ENCODE measurements around the gene RIPOR2. TPM values are rescaled to one million over a fixed set of nuclear protein-coding genes. Genes with fewer than 3 reads are reported as not detected.

Gene RIPOR2
- total and polyA plus RNA-seq, 4 donors = 1.6 to 10.9 (median 3.7) TPM

GRCh38 chr6:24882835-24883555, 52.8 kb downstream of the RIPOR2 start (continued):
- TF ChIP-seq, protein P1, sequence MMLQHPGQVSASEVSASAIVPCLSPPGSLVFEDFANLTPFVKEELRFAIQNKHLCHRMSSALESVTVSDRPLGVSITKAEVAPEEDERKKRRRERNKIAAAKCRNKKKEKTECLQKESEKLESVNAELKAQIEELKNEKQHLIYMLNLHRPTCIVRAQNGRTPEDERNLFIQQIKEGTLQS (IDR thresholded peaks at IDR 0.05) = no peak
- TF ChIP-seq NR2F2 (IDR thresholded peaks at IDR 0.05) (no peak), FOXA1 (IDR thresholded peaks at IDR 0.05) (no peak), SP1 (IDR thresholded peaks at IDR 0.05) (no peak), FOXA2 (IDR thresholded peaks at IDR 0.05) (no peak)

GRCh38 chr6:24882295-24882694, 53.5 kb downstream of the RIPOR2 start:
- Histone ChIP-seq H3K27ac (ENCODE audit: low read depth in 1 of 2, low read length in 2 of 2) (no peak overlapping the region), H3K9me3 (ENCODE audit: control insufficient read depth in 4 of 4, low read length in 3 of 4) (peaks cover 0 to under 1% (median under 1%) of the 10 kb centered on the region in 4 donors), H3K4me3 (ENCODE audit: low read depth in 1 of 3, low read length in 3 of 3) (no peak overlapping the region), H3K27me3 (ENCODE audit: control insufficient read depth in 4 of 4, insufficient read depth in 4 of 4, low read length in 3 of 4) (no peaks in the 10 kb centered on the region), H3K4me1 (ENCODE audit: control insufficient read depth in 4 of 4, insufficient read depth in 4 of 4, low read length in 3 of 4) (no peaks in the 10 kb centered on the region), H3K36me3 (ENCODE audit: control insufficient read depth in 4 of 4, insufficient read depth in 3 of 4, low read depth in 1 of 4, low read length in 3 of 4) (no peaks in the 10 kb centered on the region), H3K9ac (ENCODE audit: low read depth in 1 of 2, low read length in 2 of 2) (no peak overlapping the region)
- WGBS = 82% methylated on average over 3 of the region's 3 CpGs
- no peak for TF ChIP-seq NR2F2 (IDR thresholded peaks at IDR 0.05)
- no peak for DNase-seq (ENCODE audit: low spot score)

GRCh38 chr6:24881376-24881775, 54.4 kb downstream of the RIPOR2 start:
- H3K27ac ChIP-seq (ENCODE audit: low read depth in 1 of 2, low read length in 2 of 2) = no peak overlapping the region

More at GRCh38 chr6:24881376-24881775, 54.4 kb downstream of the RIPOR2 start:
- WGBS = 91% methylated on average over 3 of the region's 3 CpGs
- no peaks in the 10 kb centered on the region for H3K36me3 ChIP-seq (ENCODE audit: control insufficient read depth in 4 of 4, insufficient read depth in 3 of 4, low read depth in 1 of 4, low read length in 3 of 4)
- H3K4me1 ChIP-seq (ENCODE audit: control insufficient read depth in 4 of 4, insufficient read depth in 4 of 4, low read length in 3 of 4) = no peaks in the 10 kb centered on the region
- no peak overlapping the region for H3K4me3 ChIP-seq (ENCODE audit: low read depth in 1 of 3, low read length in 3 of 3)
- H3K9ac ChIP-seq (ENCODE audit: low read depth in 1 of 2, low read length in 2 of 2) = no peak overlapping the region
- DNase-seq (ENCODE audit: low spot score) = no peak
- TF ChIP-seq, protein P2, sequence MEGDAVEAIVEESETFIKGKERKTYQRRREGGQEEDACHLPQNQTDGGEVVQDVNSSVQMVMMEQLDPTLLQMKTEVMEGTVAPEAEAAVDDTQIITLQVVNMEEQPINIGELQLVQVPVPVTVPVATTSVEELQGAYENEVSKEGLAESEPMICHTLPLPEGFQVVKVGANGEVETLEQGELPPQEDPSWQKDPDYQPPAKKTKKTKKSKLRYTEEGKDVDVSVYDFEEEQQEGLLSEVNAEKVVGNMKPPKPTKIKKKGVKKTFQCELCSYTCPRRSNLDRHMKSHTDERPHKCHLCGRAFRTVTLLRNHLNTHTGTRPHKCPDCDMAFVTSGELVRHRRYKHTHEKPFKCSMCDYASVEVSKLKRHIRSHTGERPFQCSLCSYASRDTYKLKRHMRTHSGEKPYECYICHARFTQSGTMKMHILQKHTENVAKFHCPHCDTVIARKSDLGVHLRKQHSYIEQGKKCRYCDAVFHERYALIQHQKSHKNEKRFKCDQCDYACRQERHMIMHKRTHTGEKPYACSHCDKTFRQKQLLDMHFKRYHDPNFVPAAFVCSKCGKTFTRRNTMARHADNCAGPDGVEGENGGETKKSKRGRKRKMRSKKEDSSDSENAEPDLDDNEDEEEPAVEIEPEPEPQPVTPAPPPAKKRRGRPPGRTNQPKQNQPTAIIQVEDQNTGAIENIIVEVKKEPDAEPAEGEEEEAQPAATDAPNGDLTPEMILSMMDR (IDR thresholded peaks at IDR 0.05; ENCODE audit: low read depth, low read length, missing input control) = no peak
- TF ChIP-seq HNF4A (conservative IDR thresholded peaks at IDR 0.05) = no peak
- TF ChIP-seq, protein P3, sequence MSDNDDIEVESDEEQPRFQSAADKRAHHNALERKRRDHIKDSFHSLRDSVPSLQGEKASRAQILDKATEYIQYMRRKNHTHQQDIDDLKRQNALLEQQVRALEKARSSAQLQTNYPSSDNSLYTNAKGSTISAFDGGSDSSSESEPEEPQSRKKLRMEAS (IDR thresholded peaks at IDR 0.05) = no peak
- TF ChIP-seq RAD21 (IDR thresholded peaks at IDR 0.05) = no peak
- TF ChIP-seq SP1 (IDR thresholded peaks at IDR 0.05) = no peak
- TF ChIP-seq JUND (IDR thresholded peaks at IDR 0.05) = no peak
- TF ChIP-seq HNF4G (IDR thresholded peaks at IDR 0.05) = no peak
- TF ChIP-seq GABPA (IDR thresholded peaks at IDR 0.05 in 1 of 2, conservative IDR thresholded peaks at IDR 0.05 in 1 of 2) = no peak
- no peak for TF ChIP-seq NR2F2 (IDR thresholded peaks at IDR 0.05)
- TF ChIP-seq, protein P1 (IDR thresholded peaks at IDR 0.05) = no peak
- no peak for TF ChIP-seq YY1 (IDR thresholded peaks at IDR 0.05)
- TF ChIP-seq FOXA1 (IDR thresholded peaks at IDR 0.05) = no peak
- TF ChIP-seq, protein P4, sequence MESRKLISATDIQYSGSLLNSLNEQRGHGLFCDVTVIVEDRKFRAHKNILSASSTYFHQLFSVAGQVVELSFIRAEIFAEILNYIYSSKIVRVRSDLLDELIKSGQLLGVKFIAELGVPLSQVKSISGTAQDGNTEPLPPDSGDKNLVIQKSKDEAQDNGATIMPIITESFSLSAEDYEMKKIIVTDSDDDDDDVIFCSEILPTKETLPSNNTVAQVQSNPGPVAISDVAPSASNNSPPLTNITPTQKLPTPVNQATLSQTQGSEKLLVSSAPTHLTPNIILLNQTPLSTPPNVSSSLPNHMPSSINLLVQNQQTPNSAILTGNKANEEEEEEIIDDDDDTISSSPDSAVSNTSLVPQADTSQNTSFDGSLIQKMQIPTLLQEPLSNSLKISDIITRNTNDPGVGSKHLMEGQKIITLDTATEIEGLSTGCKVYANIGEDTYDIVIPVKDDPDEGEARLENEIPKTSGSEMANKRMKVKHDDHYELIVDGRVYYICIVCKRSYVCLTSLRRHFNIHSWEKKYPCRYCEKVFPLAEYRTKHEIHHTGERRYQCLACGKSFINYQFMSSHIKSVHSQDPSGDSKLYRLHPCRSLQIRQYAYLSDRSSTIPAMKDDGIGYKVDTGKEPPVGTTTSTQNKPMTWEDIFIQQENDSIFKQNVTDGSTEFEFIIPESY (IDR thresholded peaks at IDR 0.05) = no peak
- no peak for TF ChIP-seq EGR1 (IDR thresholded peaks at IDR 0.05; ENCODE audit: low read depth in 2 of 2)
- TF ChIP-seq RXRA (IDR thresholded peaks at IDR 0.05) = no peak
- no peak for TF ChIP-seq REST (IDR thresholded peaks at IDR 0.05)
- TF ChIP-seq TAF1 (conservative IDR thresholded peaks at IDR 0.05) = no peak
- TF ChIP-seq FOXA2 (IDR thresholded peaks at IDR 0.05) = no peak
- H3K27me3 ChIP-seq (ENCODE audit: control insufficient read depth in 4 of 4, insufficient read depth in 4 of 4, low read length in 3 of 4) = no peaks in the 10 kb centered on the region
- peaks cover 2 to 8% (median 5%) of the 10 kb centered on the region in 4 donors for H3K9me3 ChIP-seq (ENCODE audit: control insufficient read depth in 4 of 4, low read length in 3 of 4)

Measured in liver (tissue), 9 donors.